CD4-positive, alpha-beta T cell treated with Interleukin-1 beta for 1 hour (primary cell): ENCODE data around the gene NCCRP1.

Experiments used
- DNase-seq, 2 donors: peaks; one replicate each; pipeline ENCODE4 v3.0.0-alpha.2; 2020 to 2022

NCCRP1 gene

GRCh38 chr19:39248806-39249205 lies 52.0 kb downstream of the NCCRP1 start, which contains the start of gene IFNL4:
Gene IFNL4 (minus strand): TSS chr19:39248856.
- DNase-seq, result no peak

GRCh38 chr19:39251081-39251480 lies 54.3 kb downstream of the NCCRP1 start:
- no peak for DNase-seq
